ENCODE results near the gene IL1F10.

Gene IL1F10

GRCh38 chr2:113116100-113116958 lies 48.6 kb downstream of the IL1F10 start:
- Histone ChIP-seq H3K27ac (ENCODE audit: low read depth, low read length) (no peak overlapping the region), H3K9ac (ENCODE audit: low read length in 5 of 5) (no peak overlapping the region), H3K36me3 (ENCODE audit: control insufficient read depth in 5 of 5, insufficient read depth in 5 of 5, low read length in 5 of 5) (no peaks in the 10 kb centered on the region), H3K27me3 (ENCODE audit: control insufficient read depth in 5 of 5, insufficient read depth in 4 of 5, low read length in 5 of 5) (peaks cover 0 to 4% (median 0%) of the 10 kb centered on the region in 5 donors), H3K4me3 (ENCODE audit: low read depth in 1 of 5, low read length in 5 of 5) (no peak overlapping the region), H3K9me3 (ENCODE audit: control insufficient read depth in 5 of 5, low read length in 5 of 5) (no peaks in the 10 kb centered on the region), H3K4me1 (ENCODE audit: control insufficient read depth in 5 of 5, insufficient read depth in 5 of 5, low read length in 5 of 5) (peaks cover 0 to 5% (median 0%) of the 10 kb centered on the region in 5 donors)

- H3K9ac ChIP-seq (ENCODE audit: low read length in 5 of 5): no peak overlapping the region
- H3K27ac ChIP-seq (ENCODE audit: low read depth, low read length): no peak overlapping the region
- H3K4me3 ChIP-seq (ENCODE audit: low read depth in 1 of 5, low read length in 5 of 5): no peak overlapping the region
- peaks cover 0 to 5% (median 0%) of the 10 kb centered on the region in 5 donors for H3K4me1 ChIP-seq (ENCODE audit: control insufficient read depth in 5 of 5, insufficient read depth in 5 of 5, low read length in 5 of 5)
- no peaks in the 10 kb centered on the region for H3K9me3 ChIP-seq (ENCODE audit: control insufficient read depth in 5 of 5, low read length in 5 of 5)
- no peaks in the 10 kb centered on the region for H3K36me3 ChIP-seq (ENCODE audit: control insufficient read depth in 5 of 5, insufficient read depth in 5 of 5, low read length in 5 of 5)
- peaks cover 0 to 4% (median 0%) of the 10 kb centered on the region in 5 donors for H3K27me3 ChIP-seq (ENCODE audit: control insufficient read depth in 5 of 5, insufficient read depth in 4 of 5, low read length in 5 of 5)
Observed at GRCh38 chr2:113117541-113118262, 49.9 kb downstream of the IL1F10 start.

- Histone ChIP-seq H3K36me3 (ENCODE audit: control insufficient read depth in 5 of 5, insufficient read depth in 5 of 5, low read length in 5 of 5) (no peaks in the 10 kb centered on the region), H3K27ac (ENCODE audit: low read depth, low read length) (no peak overlapping the region), H3K9ac (ENCODE audit: low read length in 5 of 5) (no peak overlapping the region), H3K27me3 (ENCODE audit: control insufficient read depth in 5 of 5, insufficient read depth in 4 of 5, low read length in 5 of 5) (peaks cover 0 to 4% (median 0%) of the 10 kb centered on the region in 5 donors), H3K9me3 (ENCODE audit: control insufficient read depth in 5 of 5, low read length in 5 of 5) (no peaks in the 10 kb centered on the region), H3K4me1 (ENCODE audit: control insufficient read depth in 5 of 5, insufficient read depth in 5 of 5, low read length in 5 of 5) (peaks cover 0 to 5% (median 0%) of the 10 kb centered on the region in 5 donors), H3K4me3 (ENCODE audit: low read depth in 1 of 5, low read length in 5 of 5) (no peak overlapping the region)
Observed at GRCh38 chr2:113118263-113118657, 50.5 kb downstream of the IL1F10 start.

GRCh38 chr2:113119111-113119510 lies 51.3 kb downstream of the IL1F10 start:
- no peak overlapping the region for H3K4me3 ChIP-seq (ENCODE audit: low read depth in 1 of 5, low read length in 5 of 5)
- no peaks in the 10 kb centered on the region for H3K9me3 ChIP-seq (ENCODE audit: control insufficient read depth in 5 of 5, low read length in 5 of 5)
- H3K36me3 ChIP-seq (ENCODE audit: control insufficient read depth in 5 of 5, insufficient read depth in 5 of 5, low read length in 5 of 5): no peaks in the 10 kb centered on the region
- H3K4me1 ChIP-seq (ENCODE audit: control insufficient read depth in 5 of 5, insufficient read depth in 5 of 5, low read length in 5 of 5): peaks cover 0 to 9% (median 0%) of the 10 kb centered on the region in 5 donors
- no peak overlapping the region for H3K9ac ChIP-seq (ENCODE audit: low read length in 5 of 5)
- no peak overlapping the region for H3K27ac ChIP-seq (ENCODE audit: low read depth, low read length)
- H3K27me3 ChIP-seq (ENCODE audit: control insufficient read depth in 5 of 5, insufficient read depth in 4 of 5, low read length in 5 of 5): peaks cover 0 to 4% (median 0%) of the 10 kb centered on the region in 5 donors

- Histone ChIP-seq H3K27me3 (ENCODE audit: control insufficient read depth in 5 of 5, insufficient read depth in 4 of 5, low read length in 5 of 5) (peaks cover 0 to 3% (median 0%) of the 10 kb centered on the region in 5 donors), H3K27ac (ENCODE audit: low read depth, low read length) (no peak overlapping the region)
Observed at GRCh38 chr2:113120861-113121260, 53.1 kb downstream of the IL1F10 start.

GRCh38 chr2:113122364-113122763 lies 54.6 kb downstream of the IL1F10 start:
- Histone ChIP-seq H3K36me3 (ENCODE audit: control insufficient read depth in 5 of 5, insufficient read depth in 5 of 5, low read length in 5 of 5) (no peaks in the 10 kb centered on the region), H3K27ac (ENCODE audit: low read depth, low read length) (no peak overlapping the region), H3K4me1 (ENCODE audit: control insufficient read depth in 5 of 5, insufficient read depth in 5 of 5, low read length in 5 of 5) (peaks cover 0 to 12% (median 0%) of the 10 kb centered on the region in 5 donors), H3K9ac (ENCODE audit: low read length in 5 of 5) (no peak overlapping the region), H3K4me3 (ENCODE audit: low read depth in 1 of 5, low read length in 5 of 5) (no peak overlapping the region), H3K27me3 (ENCODE audit: control insufficient read depth in 5 of 5, insufficient read depth in 4 of 5, low read length in 5 of 5) (peaks cover 0 to 3% (median 0%) of the 10 kb centered on the region in 5 donors), H3K9me3 (ENCODE audit: control insufficient read depth in 5 of 5, low read length in 5 of 5) (no peaks in the 10 kb centered on the region)

More at GRCh38 chr2:113120861-113121260, 53.1 kb downstream of the IL1F10 start:
- Histone ChIP-seq H3K9me3 (ENCODE audit: control insufficient read depth in 5 of 5, low read length in 5 of 5) (no peaks in the 10 kb centered on the region), H3K4me1 (ENCODE audit: control insufficient read depth in 5 of 5, insufficient read depth in 5 of 5, low read length in 5 of 5) (peaks cover 0 to 16% (median 0%) of the 10 kb centered on the region in 5 donors), H3K36me3 (ENCODE audit: control insufficient read depth in 5 of 5, insufficient read depth in 5 of 5, low read length in 5 of 5) (no peaks in the 10 kb centered on the region), H3K9ac (ENCODE audit: low read length in 5 of 5) (no peak overlapping the region), H3K4me3 (ENCODE audit: low read depth in 1 of 5, low read length in 5 of 5) (no peak overlapping the region)

GRCh38 chr2:113123726-113124125 lies 56.0 kb downstream of the IL1F10 start:
- Histone ChIP-seq H3K4me1 (ENCODE audit: control insufficient read depth in 5 of 5, insufficient read depth in 5 of 5, low read length in 5 of 5) (peaks cover 0 to 14% (median 0%) of the 10 kb centered on the region in 5 donors), H3K9me3 (ENCODE audit: control insufficient read depth in 5 of 5, low read length in 5 of 5) (no peaks in the 10 kb centered on the region), H3K9ac (ENCODE audit: low read length in 5 of 5) (no peak overlapping the region), H3K4me3 (ENCODE audit: low read depth in 1 of 5, low read length in 5 of 5) (no peak overlapping the region), H3K27ac (ENCODE audit: low read depth, low read length) (no peak overlapping the region), H3K36me3 (ENCODE audit: control insufficient read depth in 5 of 5, insufficient read depth in 5 of 5, low read length in 5 of 5) (no peaks in the 10 kb centered on the region), H3K27me3 (ENCODE audit: control insufficient read depth in 5 of 5, insufficient read depth in 4 of 5, low read length in 5 of 5) (no peaks in the 10 kb centered on the region)

GRCh38 chr2:113124181-113124961 lies 56.6 kb downstream of the IL1F10 start:
- Histone ChIP-seq H3K4me3 (ENCODE audit: low read depth in 1 of 5, low read length in 5 of 5) (no peak overlapping the region), H3K9me3 (ENCODE audit: control insufficient read depth in 5 of 5, low read length in 5 of 5) (no peaks in the 10 kb centered on the region), H3K27me3 (ENCODE audit: control insufficient read depth in 5 of 5, insufficient read depth in 4 of 5, low read length in 5 of 5) (no peaks in the 10 kb centered on the region), H3K36me3 (ENCODE audit: control insufficient read depth in 5 of 5, insufficient read depth in 5 of 5, low read length in 5 of 5) (no peaks in the 10 kb centered on the region), H3K9ac (ENCODE audit: low read length in 5 of 5) (no peak overlapping the region), H3K4me1 (ENCODE audit: control insufficient read depth in 5 of 5, insufficient read depth in 5 of 5, low read length in 5 of 5) (peaks cover 0 to 14% (median 0%) of the 10 kb centered on the region in 5 donors), H3K27ac (ENCODE audit: low read depth, low read length) (no peak overlapping the region)
